ENCODE results near the gene HSBP1. TPM values are rescaled to one million over a fixed set of nuclear protein-coding genes. Genes with fewer than 3 reads are reported as not detected.

Gene HSBP1
- total RNA-seq (2014; rRNA removed; shearing (Covaris generic)), result 83.5 and 93.8 TPM in 2 replicates
- 7.8 and 13.5 TPM in 2 replicates for polyA plus RNA-seq (2014; cell fraction: nucleus; rRNA removed)

GRCh38 chr16:83807710-83808572, at the start of gene HSBP1:
Gene HSBP1, plus strand, starts transcription at chr16:83807978. Its CDS starts 99 bp downstream, at chr16:83808077.
- DNase-seq (ENCODE audit: extremely low read depth, low read depth), result peak; percentile 89

- DNase-seq (ENCODE audit: extremely low read depth, low read depth), result no peak
Measured at GRCh38 chr16:83762141-83762991, 45.4 kb upstream of the HSBP1 start.

GRCh38 chr16:83762992-83763358, 44.8 kb upstream of the HSBP1 start:
- no peak for DNase-seq (ENCODE audit: extremely low read depth, low read depth)

GRCh38 chr16:83768986-83769385, 38.8 kb upstream of the HSBP1 start:
- DNase-seq (ENCODE audit: extremely low read depth, low read depth), result no peak

- DNase-seq (ENCODE audit: extremely low read depth, low read depth), result no peak
Measured at GRCh38 chr16:83769397-83770008, 38.3 kb upstream of the HSBP1 start.

GRCh38 chr16:83771306-83771942, 36.4 kb upstream of the HSBP1 start:
- no peak for DNase-seq (ENCODE audit: extremely low read depth, low read depth)

GRCh38 chr16:83772806-83773205, 35.0 kb upstream of the HSBP1 start:
- DNase-seq (ENCODE audit: extremely low read depth, low read depth), result no peak

GRCh38 chr16:83774066-83774465, 33.7 kb upstream of the HSBP1 start:
- DNase-seq (ENCODE audit: extremely low read depth, low read depth), result no peak

- DNase-seq (ENCODE audit: extremely low read depth, low read depth), result no peak
Measured at GRCh38 chr16:83776944-83777343, 30.8 kb upstream of the HSBP1 start.

GRCh38 chr16:83779886-83780285, 27.9 kb upstream of the HSBP1 start:
- no peak for DNase-seq (ENCODE audit: extremely low read depth, low read depth)

- no peak for DNase-seq (ENCODE audit: extremely low read depth, low read depth)
Measured at GRCh38 chr16:83785455-83785854, 22.3 kb upstream of the HSBP1 start.

- DNase-seq (ENCODE audit: extremely low read depth, low read depth), result no peak
Measured at GRCh38 chr16:83789642-83790401, 18.0 kb upstream of the HSBP1 start.

GRCh38 chr16:83791916-83792315, 15.9 kb upstream of the HSBP1 start:
- no peak for DNase-seq (ENCODE audit: extremely low read depth, low read depth)

- DNase-seq (ENCODE audit: extremely low read depth, low read depth), result no peak
Measured at GRCh38 chr16:83792391-83792790, 15.4 kb upstream of the HSBP1 start.

GRCh38 chr16:83793179-83793578, 14.6 kb upstream of the HSBP1 start:
- DNase-seq (ENCODE audit: extremely low read depth, low read depth), result no peak

- no peak for DNase-seq (ENCODE audit: extremely low read depth, low read depth)
Measured at GRCh38 chr16:83794860-83795554, 12.8 kb upstream of the HSBP1 start.

- no peak for DNase-seq (ENCODE audit: extremely low read depth, low read depth)
Measured at GRCh38 chr16:83797013-83797412, 10.8 kb upstream of the HSBP1 start.

GRCh38 chr16:83799336-83799735, 8.4 kb upstream of the HSBP1 start:
- no peak for DNase-seq (ENCODE audit: extremely low read depth, low read depth)

GRCh38 chr16:83802135-83802534, 5.6 kb upstream of the HSBP1 start:
- DNase-seq (ENCODE audit: extremely low read depth, low read depth), result no peak

All from NCI-H460 (cell line).